Esophagus squamous epithelium (tissue), 5 donors: ENCODE measurements around the gene KIAA1217. TPM values are rescaled to one million over a fixed set of nuclear protein-coding genes. Genes with fewer than 3 reads are reported as not detected.

ENCODE experiments used
- DNase-seq: peaks from one replicate; lab custom pipeline; 2025; lab: John Stamatoyannopoulos, UW
- H3K27ac ChIP-seq, 4 donors: fragments of 200-600 bp; sonication (generic); one replicate each; pipeline ENCODE4 v1.5.1; 2016 to 2019; ENCODE audit warnings: mild to moderate bottlenecking in 1 of 4
- H3K27me3 ChIP-seq, 4 donors: fragments of 200-600 bp; sonication (generic); 1 replicate in 3 of 4; 2 replicates in 1 of 4; pipeline versions ENCODE4 v1.5.1 to v1.6.0; 2017 to 2021; ENCODE audit warnings: antibody characterized with exemption in 1 of 4
- H3K36me3 ChIP-seq, 3 donors: fragments of 200-600 bp; sonication (generic); one replicate each; pipeline ENCODE4 v1.5.1; 2016 to 2019
- H3K4me1 ChIP-seq, 3 donors: fragments of 200-600 bp; sonication (generic); one replicate each; pipeline ENCODE4 v1.5.1; 2017 to 2019
- H3K4me3 ChIP-seq, 4 donors: fragments of 200-600 bp; sonication (generic); 1 replicate in 3 of 4; 2 replicates in 1 of 4; pipeline ENCODE4 v1.5.1; 2016 to 2019; ENCODE audit warnings: mild to moderate bottlenecking in 2 of 4, moderate library complexity in 1 of 4
- H3K9me3 ChIP-seq, 3 donors: fragments of 200-600 bp; sonication (generic); one replicate each; pipeline ENCODE4 v1.5.1; 2016 to 2019
- POLR2A ChIP-seq, 4 donors: fragments of 450-650 bp; IDR thresholded peaks; one replicate each; pipeline ENCODE4 v1.6.1; 2017; ENCODE audit warnings: antibody characterized with exemption in 4 of 4, mild to moderate bottlenecking in 4 of 4, moderate library complexity in 3 of 4
- WGBS, 2 donors: methylation state at CpG; one replicate each; pipeline ENCODE4 v1.1.5; 2018; 5-methylcytosine and 5-hydroxymethylcytosine counted together
- intact Hi-C: fragments of 100-400 bp; cut with DNase I; formaldehyde crosslinking; loops from one replicate; pipeline ENCODE4 v1.15.0; 2022
- total RNA-seq, 4 donors: library from RNA; depleted of rRNA; stranded (reverse); fragments of >200 nt; gene quantifications; one replicate each; pipeline ENCODE4 v1.1.0, GENCODE V29; 2016
- TF ChIP-seq, protein P1 (sequence below), 6 experiments: fragments of 450-650 bp in 4 of 6; fragments of 200-600 bp in 2 of 6; sonication (generic) in 2 of 6; IDR thresholded peaks; one replicate each; pipeline ENCODE4 v1.5.1; 2016 to 2019; ENCODE audit warnings: antibody characterized with exemption in 6 of 6, mild to moderate bottlenecking in 4 of 6, moderate library complexity in 4 of 6
- donor health status: DM: yes; HTN: yes; CAD: no.

KIAA1217 gene
- total RNA-seq, 4 donors from 2014 or later = 56.2 to 67.6 (median 66.2) TPM

DNA sequence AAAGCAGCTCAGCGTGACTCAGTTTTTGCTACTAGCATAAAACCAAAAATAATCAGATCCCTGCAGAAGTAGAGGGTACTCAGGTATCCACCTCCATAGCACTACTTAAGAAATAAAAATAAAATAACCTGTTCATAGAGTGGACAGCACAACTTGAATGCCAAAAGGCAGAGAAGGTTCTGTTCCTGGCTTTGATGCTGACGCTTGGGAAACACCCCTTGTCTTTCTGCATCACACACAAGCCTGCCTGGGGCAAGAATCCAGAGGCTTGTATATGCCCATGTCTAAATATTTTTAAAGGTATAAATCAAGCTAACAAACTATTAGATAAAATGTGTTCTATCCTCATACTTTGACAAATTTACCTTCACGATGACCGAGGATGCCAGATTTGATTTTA, 207.3 kb downstream of the KIAA1217 start:
- Histone ChIP-seq H3K4me1 (peaks cover 0 to 20% (median 15%) of the 10 kb centered on the region in 3 donors), H3K9me3 (no peaks in the 10 kb centered on the region), H3K36me3 (peaks cover 0 to 7% (median 0%) of the 10 kb centered on the region in 3 donors), H3K4me3 (no peak overlapping the region), H3K27me3 (no peaks in the 10 kb centered on the region), H3K27ac (peak overlapping the region; percentile 30 to 77 (median 68))
- TF ChIP-seq POLR2A (IDR thresholded peaks at IDR 0.05) = no peak
- TF ChIP-seq, protein P1, sequence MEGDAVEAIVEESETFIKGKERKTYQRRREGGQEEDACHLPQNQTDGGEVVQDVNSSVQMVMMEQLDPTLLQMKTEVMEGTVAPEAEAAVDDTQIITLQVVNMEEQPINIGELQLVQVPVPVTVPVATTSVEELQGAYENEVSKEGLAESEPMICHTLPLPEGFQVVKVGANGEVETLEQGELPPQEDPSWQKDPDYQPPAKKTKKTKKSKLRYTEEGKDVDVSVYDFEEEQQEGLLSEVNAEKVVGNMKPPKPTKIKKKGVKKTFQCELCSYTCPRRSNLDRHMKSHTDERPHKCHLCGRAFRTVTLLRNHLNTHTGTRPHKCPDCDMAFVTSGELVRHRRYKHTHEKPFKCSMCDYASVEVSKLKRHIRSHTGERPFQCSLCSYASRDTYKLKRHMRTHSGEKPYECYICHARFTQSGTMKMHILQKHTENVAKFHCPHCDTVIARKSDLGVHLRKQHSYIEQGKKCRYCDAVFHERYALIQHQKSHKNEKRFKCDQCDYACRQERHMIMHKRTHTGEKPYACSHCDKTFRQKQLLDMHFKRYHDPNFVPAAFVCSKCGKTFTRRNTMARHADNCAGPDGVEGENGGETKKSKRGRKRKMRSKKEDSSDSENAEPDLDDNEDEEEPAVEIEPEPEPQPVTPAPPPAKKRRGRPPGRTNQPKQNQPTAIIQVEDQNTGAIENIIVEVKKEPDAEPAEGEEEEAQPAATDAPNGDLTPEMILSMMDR (IDR thresholded peaks at IDR 0.05) = no peak
- no peak for DNase-seq
- WGBS, 2 donors = 43% methylated on average over 4 of the region's 4 CpGs
- intact Hi-C loops = no loop called here

DNA sequence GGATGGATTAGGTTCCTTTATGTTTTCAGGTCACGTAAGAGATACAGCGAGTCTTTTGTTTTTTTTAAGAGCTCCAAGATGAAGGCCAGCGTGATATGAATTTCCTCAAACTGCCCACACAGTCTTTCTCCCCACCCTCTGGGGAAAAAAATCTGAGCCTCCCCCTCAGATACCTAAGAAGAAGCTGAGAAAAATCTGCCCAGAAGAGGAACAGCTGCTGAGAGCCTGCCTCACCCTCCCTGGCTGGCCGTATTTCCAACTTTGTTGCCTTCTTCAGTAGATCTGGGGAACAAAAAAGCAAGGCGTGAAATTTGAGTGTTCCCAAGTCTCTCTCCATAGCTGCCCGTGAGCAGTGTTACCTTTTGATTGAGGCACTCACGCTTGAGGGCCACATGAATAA, 208.1 kb downstream of the KIAA1217 start:
- Histone ChIP-seq H3K4me1 (peaks cover 0 to 20% (median 15%) of the 10 kb centered on the region in 3 donors), H3K36me3 (peaks cover 0 to 7% (median 0%) of the 10 kb centered on the region in 3 donors), H3K27me3 (no peaks in the 10 kb centered on the region), H3K4me3 (no peak overlapping the region), H3K9me3 (no peaks in the 10 kb centered on the region), H3K27ac (peak overlapping the region in 1 of 4 donors; percentile 67)
- WGBS, 2 donors = 71 to 83% methylated on average over 6 to 7 of the region's 7 CpGs
- intact Hi-C loops = no loop called here
- no peak for TF ChIP-seq POLR2A (IDR thresholded peaks at IDR 0.05)
- TF ChIP-seq, protein P1 (IDR thresholded peaks at IDR 0.05) = no peak
- no peak for DNase-seq

DNA sequence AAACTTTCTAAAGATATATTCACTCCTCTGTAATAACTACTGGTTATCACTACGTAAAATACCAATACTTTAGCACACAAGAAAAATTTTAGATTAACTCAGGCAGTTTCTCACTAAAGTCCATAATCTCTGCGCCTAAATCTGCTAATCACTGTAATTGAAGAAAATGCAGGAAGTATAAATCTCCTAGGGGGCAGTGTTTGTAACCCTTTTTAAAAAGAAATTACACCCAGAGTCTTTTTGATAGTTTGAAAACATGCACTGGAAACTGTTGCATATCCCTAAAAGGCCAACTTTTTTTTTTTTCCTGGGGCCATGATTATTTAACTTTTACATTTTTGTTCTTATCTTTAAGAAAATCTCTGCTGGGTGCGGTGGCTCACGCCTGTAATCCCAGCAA, 209.6 kb downstream of the KIAA1217 start:
- Histone ChIP-seq H3K36me3 (no peaks in the 10 kb centered on the region), H3K4me3 (no peak overlapping the region), H3K4me1 (peaks cover 0 to 20% (median 15%) of the 10 kb centered on the region in 3 donors), H3K27me3 (no peaks in the 10 kb centered on the region), H3K27ac (no peak overlapping the region), H3K9me3 (no peaks in the 10 kb centered on the region)
- WGBS, 2 donors = 93% methylated on average over 4 of the region's 4 CpGs
- DNase-seq = no peak
- TF ChIP-seq POLR2A (IDR thresholded peaks at IDR 0.05) = no peak
- TF ChIP-seq, protein P1 (IDR thresholded peaks at IDR 0.05) = peak in 1 of 6 experiments; percentile 10
- intact Hi-C loops = no loop called here

DNA sequence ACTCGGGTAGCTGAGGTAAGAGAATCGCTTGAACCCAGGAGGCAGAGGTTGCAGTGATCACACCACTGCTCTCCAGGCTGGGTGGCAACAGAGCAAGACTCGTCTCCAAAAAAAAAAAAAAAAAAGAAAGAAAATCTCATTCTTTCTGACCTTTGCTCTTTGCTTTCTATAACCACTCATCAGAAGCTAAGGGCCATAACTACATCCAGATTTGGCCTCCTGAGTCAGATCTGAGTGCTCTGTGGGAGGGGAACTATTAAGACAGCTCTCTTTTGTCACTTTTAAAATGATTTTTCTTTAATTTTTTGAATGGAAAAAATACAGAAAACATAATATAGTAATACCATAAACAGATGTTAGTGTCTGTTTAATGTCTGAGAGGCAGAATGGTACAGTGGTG, 210.1 kb downstream of the KIAA1217 start:
- intact Hi-C loops = no loop called here
- TF ChIP-seq, protein P1 (IDR thresholded peaks at IDR 0.05) = no peak
- TF ChIP-seq POLR2A (IDR thresholded peaks at IDR 0.05) = no peak
- Histone ChIP-seq H3K27ac (no peak overlapping the region), H3K4me3 (no peak overlapping the region), H3K4me1 (peaks cover 0 to 20% (median 15%) of the 10 kb centered on the region in 3 donors), H3K9me3 (no peaks in the 10 kb centered on the region), H3K36me3 (peaks cover 0 to under 1% (median 0%) of the 10 kb centered on the region in 3 donors), H3K27me3 (no peaks in the 10 kb centered on the region)
- WGBS, 2 donors = 62 to 83% methylated on average over 3 of the region's 3 CpGs
- DNase-seq = no peak

DNA sequence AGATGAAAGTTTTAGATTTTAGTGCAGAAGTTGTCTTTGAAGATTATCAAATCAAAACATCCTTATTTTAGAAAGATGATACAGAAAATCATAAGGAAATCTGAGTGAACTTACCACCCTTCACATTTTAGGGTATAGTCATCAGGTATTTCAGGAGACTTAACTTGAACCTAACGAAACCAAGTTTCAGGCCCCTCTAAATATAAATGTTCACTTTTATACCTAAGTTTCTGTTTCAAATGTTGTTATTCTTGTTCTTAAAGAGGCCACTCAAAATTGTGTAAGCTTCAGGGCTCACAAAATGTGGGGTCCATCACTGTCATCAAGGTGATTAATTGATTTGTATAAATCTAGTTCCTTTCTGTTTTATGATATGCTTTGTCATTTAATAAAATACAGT, 216.2 kb downstream of the KIAA1217 start:
- Histone ChIP-seq H3K27ac (no peak overlapping the region), H3K9me3 (no peaks in the 10 kb centered on the region), H3K27me3 (no peaks in the 10 kb centered on the region), H3K4me1 (no peaks in the 10 kb centered on the region), H3K36me3 (peaks cover 0 to 41% (median 0%) of the 10 kb centered on the region in 3 donors), H3K4me3 (no peak overlapping the region)
- DNase-seq = no peak
- intact Hi-C loops = no loop called here
- TF ChIP-seq POLR2A (IDR thresholded peaks at IDR 0.05) = no peak
- TF ChIP-seq, protein P1 (IDR thresholded peaks at IDR 0.05) = no peak
- 80 to 85% methylated on average over 1 of the region's 1 CpG for WGBS, 2 donors
